Cortex of kidney (tissue), 1 donor: ENCODE data around the gene YEATS4.

Experiments
- DNase-seq: peaks from one replicate; lab custom pipeline; 2025; lab: John Stamatoyannopoulos, UW

The YEATS4 gene

GRCh38 chr12:69342421-69342820 is 17.1 kb upstream of the YEATS4 start:
- DNase-seq: no peak

GRCh38 chr12:69343357-69343756 is 16.2 kb upstream of the YEATS4 start:
- DNase-seq: no peak

- DNase-seq: no peak
Measured at GRCh38 chr12:69343885-69344612, 15.5 kb upstream of the YEATS4 start.

- no peak for DNase-seq
Measured at GRCh38 chr12:69345077-69345476, 14.5 kb upstream of the YEATS4 start.

GRCh38 chr12:69345742-69346141 is 13.8 kb upstream of the YEATS4 start:
- DNase-seq: no peak

GRCh38 chr12:69348162-69348938 is 11.2 kb upstream of the YEATS4 start, which contains the start of gene LYZ:
Gene LYZ, plus strand, starts transcription at chr12:69348381. Its CDS starts 28 bp downstream, at chr12:69348409.
- DNase-seq: no peak

- DNase-seq: no peak
Measured at GRCh38 chr12:69350002-69350626, 9.4 kb upstream of the YEATS4 start.

GRCh38 chr12:69350777-69351176 is 8.8 kb upstream of the YEATS4 start:
- no peak for DNase-seq

- no peak for DNase-seq
Measured at GRCh38 chr12:69351462-69352236, 7.9 kb upstream of the YEATS4 start.

GRCh38 chr12:69352904-69353303 is 6.6 kb upstream of the YEATS4 start:
- no peak for DNase-seq

- no peak for DNase-seq
Measured at GRCh38 chr12:69354172-69354555, 5.4 kb upstream of the YEATS4 start.

GRCh38 chr12:69354556-69355187 is 4.9 kb upstream of the YEATS4 start:
- DNase-seq: no peak

GRCh38 chr12:69355363-69356028 is 4.0 kb upstream of the YEATS4 start:
- no peak for DNase-seq

- DNase-seq: no peak
Measured at GRCh38 chr12:69360348-69360672, 767 bp downstream of the YEATS4 start.

- DNase-seq: no peak
Measured at GRCh38 chr12:69366796-69367195, 7.3 kb downstream of the YEATS4 start.

- no peak for DNase-seq
Measured at GRCh38 chr12:69368171-69368570, 8.6 kb downstream of the YEATS4 start.

- DNase-seq: no peak
Measured at GRCh38 chr12:69383074-69383473, 23.5 kb downstream of the YEATS4 start.

GRCh38 chr12:69385038-69385437 is 25.5 kb downstream of the YEATS4 start:
- no peak for DNase-seq

GRCh38 chr12:69386921-69387320 is 27.4 kb downstream of the YEATS4 start:
- no peak for DNase-seq

- no peak for DNase-seq
Measured at GRCh38 chr12:69388371-69388770, 28.8 kb downstream of the YEATS4 start.

- DNase-seq: no peak
Measured at GRCh38 chr12:69389831-69390230, 30.3 kb downstream of the YEATS4 start.
